NCI-H526 (cell line): ENCODE data around the gene SPATA31C1.
"Not testable (repeated sequence)": the region's sequence is repeated elsewhere in the genome, so short reads cannot be mapped to it uniquely, and the experiment has no call there.

ENCODE experiments used
- DNase-seq, 2 experiments: peaks; one replicate each; lab custom pipeline; 2025; lab: John Stamatoyannopoulos, UW

Gene SPATA31C1

DNA sequence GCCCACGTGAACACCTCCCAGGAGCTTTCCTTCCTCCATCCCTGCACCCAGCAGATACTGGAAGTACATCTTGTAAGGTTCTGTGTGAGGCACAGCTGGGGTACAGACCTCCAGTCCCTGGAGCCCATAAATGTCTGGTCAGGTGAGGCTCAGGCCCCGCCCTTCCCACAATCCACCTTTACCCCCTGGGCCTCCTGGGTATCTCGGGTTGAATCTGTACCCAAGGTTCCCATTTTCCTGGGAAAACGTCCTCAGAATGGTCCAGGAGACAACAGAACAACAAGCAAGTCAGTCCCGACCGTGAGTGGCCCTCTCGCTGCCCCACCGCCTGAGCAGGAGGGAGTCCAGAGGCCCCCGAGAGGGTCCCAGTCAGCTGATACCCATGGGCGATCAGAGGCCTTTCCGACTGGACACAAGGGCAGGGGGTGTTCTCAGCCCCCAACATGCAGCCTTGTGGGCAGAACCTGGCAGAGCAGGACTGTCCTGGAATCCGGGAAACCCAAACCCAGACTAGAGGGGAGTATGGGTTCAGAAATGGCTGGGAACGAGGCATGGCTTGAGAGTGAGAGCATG lies 30.7 kb upstream of the SPATA31C1 start:
- no peak for DNase-seq

DNA sequence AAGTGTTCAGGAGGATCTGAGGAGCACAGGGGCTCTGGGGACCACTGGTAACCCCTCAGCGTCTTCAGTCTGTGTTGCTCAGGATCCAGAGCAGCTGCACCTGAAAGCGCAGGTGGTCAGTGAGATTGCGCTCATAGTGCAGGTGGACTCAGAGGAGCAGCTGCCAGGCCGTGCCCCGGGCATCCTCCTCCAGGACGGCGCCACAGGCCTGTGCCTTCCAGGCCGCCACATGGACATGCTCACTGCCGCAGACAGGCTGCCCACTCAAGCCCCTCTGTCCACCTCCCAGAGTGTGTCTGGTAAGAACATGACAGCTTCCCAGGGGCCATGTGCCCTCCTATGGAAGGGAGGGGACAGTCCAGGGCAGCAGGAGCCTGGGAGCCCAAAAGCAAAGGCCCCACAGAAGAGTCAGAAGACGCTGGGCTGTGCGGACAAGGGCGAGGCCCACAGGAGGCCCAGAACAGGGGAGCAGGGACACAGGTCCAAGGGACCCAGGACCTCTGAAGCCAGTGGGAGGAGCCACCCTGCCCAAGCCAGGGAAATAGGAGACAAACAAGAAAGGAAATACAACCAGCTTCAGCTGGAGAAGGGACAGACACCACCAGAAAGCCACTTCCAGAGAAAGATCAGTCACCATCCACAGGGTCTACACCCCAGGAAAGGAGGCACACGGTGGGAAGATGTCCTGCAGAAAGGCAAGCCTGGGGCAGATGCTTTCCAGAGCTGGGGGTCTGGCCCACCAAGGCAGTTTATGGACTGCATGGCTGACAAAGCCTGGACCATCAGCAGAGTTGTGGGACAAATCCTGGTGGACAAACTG lies 29.9 kb upstream of the SPATA31C1 start:
- DNase-seq: no peak

DNA sequence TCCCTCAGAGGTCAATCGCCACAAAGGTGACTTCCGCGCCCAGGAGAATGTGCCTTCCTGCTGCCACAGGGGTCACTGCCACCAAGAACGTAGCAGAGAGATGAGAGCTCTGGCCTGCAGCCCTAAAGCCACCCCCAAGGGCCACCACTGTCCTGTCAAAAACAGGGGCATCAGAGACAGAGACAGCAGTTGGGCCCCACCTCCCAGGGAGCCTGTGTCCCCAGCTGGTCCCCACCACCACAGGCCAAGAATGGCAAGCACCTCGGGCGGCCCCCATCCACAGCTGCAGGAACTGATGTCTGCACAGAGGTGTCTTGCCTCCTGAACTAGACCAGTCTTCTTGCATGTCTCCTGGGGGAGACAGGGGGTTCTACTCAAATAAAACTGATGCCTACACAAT lies 29.3 kb upstream of the SPATA31C1 start:
- no peak for DNase-seq

DNA sequence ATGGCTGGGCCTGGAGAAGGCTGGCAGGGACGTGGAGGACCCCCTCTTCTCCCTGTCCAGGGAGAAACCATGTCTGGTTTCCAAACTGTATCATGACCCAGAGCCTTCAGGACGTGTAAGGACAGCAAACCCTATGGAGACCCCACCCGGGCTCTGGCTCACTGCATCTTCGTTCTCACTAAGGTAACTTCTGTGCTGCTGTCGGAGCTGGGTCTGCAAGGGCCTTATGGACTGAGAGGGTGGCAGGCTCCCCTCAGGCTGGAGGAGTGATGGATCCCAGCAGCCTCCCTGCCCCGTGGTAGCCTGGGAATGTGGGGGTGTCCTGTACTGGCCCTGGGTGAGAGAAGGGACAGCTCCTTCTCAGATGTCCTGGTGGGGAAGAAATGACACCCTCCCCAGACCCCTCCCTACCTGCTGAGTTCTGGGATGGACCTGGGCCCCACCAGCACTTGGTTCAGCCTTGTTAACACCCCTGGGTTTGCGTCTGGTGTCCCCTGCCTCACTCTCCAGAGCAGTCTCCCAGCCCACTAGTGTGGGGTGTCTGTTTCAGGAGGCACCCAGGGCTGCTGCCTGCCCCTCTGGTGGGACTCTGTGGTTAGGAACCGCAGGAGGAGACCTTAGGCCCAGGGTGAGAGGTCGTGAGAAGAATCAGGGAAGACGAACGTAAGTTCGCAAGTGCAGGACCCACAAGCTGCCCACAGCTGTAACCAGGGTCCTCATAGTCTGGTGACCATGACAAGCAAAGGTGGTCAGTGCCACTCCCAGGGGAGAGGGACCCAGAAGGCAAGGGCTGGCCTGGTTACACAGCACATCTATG lies 28.5 kb upstream of the SPATA31C1 start:
- no peak for DNase-seq

DNA sequence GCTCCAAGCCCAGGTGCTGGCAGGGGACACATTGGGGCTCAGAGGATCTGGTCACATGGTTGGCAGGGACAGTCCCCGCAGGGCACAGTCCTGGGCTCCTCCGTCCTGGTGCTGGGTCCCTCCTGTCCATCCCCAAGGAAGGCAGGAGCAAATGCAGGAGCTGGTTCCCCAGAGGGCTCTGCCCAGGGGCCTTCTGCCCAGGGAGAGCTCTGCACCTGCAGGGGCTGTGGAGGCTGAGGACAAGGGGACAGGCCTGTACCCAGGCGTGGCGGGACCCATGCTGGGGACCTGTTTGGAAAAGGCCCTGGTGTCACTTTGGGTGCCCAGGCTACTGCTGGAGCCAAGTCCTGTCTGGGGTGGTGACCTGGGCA lies 27.9 kb upstream of the SPATA31C1 start:
- DNase-seq: no peak

DNA sequence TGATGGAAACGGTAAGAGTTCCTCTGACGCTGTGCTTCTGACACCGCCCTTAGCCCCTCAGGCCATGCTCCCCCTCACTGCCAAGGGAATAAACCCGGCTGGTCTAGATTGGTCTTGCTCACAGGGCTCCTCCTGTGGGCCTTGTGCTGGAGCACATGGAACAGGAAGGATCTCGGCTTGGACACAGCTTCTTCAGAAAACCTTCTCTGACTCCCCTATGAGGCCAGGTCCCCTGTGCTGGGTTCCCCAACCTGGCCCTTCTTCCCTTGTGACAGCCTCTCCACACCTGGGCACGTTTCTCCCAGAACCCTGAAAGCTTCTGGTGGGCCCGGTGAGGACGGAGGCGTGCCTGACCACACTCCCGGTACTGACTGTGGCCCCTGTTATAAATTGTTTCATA lies 26.9 kb upstream of the SPATA31C1 start:
- DNase-seq: no peak

DNA sequence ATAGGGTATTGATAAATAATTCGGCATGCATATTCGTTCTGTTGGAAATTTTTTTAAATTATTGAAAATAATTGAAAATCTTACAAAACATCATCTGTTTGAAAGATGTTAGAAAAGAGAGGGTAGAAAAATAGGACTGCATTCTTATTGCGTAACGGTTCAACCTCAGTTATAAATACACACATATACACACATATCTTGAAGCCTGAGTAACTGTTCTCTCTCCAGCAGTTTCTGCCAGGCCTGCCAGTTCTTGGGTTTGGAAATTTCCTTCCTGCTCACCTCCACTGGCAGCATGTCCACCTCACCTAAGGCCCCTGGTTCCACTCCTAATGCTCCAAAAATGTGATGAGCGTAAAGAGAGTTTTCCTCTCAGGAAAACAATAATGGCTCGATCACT lies 26.0 kb upstream of the SPATA31C1 start:
- DNase-seq: no peak

DNA sequence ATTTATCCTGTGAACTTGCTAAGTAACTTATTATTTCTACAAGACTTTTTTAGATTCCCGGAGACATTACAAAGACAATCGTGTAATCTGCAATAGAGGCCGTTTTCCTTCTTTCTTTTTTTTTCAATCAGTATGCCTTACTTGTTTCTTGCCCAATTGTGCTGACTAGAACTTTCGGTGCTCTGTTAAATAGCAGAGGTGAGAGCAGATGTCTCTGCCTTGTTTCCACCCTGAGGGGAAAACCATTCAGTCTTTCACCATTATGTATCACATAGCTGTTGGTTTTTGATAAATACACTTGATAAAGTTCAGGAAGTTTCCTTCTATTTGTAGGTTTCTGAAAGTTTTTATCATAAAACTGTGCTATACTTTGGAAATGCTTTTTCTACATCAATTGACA lies 24.8 kb upstream of the SPATA31C1 start:
- DNase-seq: no peak

DNA sequence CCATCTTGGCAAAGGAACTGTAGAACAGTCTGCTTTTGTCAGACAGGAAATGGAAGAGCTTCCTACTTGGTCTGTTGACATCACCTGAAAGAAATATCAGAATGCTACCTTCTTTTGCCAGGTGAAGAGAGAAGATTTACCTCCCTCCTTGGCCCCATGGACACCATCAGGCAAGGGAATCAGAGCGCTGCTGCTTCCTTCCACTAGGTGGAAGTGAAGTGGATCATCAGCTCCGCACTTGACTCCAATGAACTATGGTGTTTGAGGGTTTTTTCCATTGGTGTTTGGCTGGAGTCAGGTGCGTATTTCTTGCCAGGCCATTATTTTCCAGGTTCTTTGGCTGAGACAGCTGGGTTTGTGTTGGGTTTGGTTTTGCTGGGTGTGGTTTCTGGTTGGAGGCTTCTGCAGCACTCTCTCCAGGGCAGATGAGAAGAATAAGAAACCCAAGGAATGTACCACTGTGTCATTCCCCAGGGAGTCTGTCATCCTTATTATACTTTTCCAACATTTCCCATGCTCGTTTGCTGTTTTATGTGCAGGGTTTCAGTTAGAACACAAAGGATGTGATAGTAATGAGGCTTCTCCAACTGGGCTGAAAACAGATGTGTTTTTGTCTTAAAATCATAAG lies 22.6 kb upstream of the SPATA31C1 start:
- no peak for DNase-seq

DNA sequence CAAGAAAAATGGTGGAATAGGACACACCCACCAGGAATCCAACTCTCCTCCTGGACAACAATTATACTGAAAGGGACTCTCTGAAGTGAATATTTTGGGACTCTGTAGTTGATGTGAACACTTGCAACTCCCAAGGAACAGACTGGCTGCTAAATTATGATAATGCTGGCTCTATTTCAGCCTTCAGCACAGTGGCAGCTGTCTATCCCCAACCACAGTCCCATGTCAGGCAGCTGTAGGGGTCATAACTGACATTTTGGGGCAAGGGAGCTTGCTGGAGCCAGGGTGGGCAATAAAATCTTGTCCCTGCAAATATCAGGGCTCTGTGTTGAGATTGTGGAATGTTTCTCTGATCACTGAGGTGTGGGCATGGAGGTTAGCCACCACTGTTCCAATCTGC lies 20.9 kb upstream of the SPATA31C1 start:
- DNase-seq: no peak

DNA sequence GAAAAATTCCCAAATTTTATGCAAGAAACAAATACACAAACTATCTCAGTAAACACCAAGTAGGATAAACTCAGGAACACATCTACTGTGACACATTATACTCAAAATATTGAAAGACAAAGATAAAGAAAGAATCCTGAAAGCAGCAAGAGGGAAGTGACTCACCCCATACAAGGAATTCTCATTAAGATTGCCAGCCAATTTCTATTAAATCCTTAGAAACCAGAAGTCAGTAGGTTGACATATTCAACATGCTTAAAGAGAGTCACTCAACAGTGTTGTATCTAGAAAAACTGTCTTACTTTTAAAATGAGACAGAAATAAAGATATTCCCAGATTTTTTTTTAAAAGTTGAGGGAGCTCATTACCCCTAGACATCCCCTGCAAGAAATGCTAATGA lies 19.6 kb upstream of the SPATA31C1 start:
- DNase-seq: no peak

DNA sequence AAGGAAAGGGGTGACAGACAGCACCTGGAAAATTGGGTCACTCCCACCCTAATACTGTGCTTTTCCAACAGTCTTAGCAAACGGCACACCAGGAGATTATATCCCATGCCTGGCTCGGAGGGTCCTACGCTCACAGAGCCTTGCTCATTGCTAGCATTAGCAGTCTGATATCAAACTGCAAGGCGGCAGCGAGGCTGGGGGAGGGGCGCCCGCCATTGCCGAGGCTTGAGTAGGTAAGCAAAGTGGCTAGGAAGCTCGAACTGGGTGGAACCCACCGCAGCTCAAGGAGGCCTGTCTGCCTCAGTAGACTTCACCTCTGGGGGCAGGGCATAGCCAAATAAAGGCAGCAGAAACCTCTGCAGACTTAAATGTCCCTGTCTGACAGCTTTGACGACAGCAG lies 15.4 kb upstream of the SPATA31C1 start:
- not testable (repeated sequence) for DNase-seq

DNA sequence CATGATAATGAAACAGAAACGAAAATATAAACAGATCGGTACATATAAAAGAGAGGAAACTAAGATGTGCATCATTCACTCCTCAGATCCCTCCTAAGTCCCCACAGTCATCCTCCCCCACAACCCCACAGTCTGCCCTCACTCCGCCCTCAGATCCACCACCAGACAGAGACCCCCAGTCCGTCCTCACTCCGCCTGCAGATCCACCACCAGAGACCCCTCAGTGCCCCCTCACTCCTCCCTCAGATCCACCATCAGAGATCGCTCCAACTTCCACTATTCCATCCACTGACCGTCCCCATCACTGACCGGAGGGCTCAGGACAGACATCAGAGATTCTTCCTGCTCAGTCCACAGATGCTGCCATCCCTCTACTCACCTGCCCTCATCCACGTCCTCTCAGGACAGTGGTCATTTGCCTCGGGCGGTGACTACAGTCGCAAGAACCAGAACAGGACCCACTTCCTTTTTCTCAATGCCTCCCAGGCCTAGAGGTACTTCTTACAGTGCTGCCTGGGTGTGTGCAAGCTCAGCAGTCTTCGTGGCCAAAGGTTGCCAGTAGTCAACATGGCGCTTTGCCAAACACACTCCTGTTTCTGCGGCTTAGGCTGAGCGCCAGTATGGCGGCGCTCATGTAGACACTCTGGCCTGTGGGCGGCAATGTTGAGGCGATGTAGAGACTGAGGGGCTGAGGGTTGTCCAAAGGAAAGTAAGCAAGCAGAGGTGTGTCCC lies 8.3 kb upstream of the SPATA31C1 start:
- peak; percentile 38 to 54 for DNase-seq

DNA sequence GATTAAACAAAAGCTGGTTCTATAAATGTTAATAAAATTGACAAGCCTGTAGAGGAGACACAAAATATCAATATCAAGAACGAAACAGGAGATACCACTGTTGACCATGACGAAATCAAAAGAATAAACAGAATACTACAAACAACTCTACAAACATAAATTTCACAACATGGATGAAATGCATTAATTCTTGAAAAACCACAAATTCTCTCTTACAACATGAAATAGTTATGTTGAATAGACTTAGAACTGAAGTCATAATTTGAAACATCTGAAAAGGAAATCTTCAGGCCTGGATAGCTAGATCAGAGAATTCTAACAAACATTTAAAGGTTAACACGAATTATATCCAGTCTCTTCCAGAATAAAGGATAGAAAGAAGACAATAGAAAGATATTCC lies 6.9 kb upstream of the SPATA31C1 start:
- no peak for DNase-seq

DNA sequence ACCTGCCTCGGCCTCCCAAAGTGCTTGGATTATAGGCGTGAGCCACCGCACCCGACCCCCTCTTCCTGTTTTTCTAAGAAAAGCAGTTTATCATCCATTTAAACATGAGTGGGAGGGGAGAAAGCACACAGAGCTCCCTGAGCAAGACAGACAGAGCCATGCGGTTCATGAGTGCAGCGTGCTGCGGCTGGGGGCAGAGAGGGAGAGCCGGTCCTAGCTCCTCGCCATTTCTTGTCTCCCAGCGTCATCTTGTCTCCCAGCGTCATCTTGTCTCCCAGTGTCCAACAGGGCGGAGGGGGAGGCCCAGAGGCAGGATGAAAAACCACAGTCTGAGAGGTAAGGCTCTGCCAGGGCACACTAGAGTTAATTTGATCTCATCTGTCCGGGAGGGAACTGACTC lies 1.3 kb downstream of the SPATA31C1 start:
- DNase-seq: not testable (repeated sequence)

DNA sequence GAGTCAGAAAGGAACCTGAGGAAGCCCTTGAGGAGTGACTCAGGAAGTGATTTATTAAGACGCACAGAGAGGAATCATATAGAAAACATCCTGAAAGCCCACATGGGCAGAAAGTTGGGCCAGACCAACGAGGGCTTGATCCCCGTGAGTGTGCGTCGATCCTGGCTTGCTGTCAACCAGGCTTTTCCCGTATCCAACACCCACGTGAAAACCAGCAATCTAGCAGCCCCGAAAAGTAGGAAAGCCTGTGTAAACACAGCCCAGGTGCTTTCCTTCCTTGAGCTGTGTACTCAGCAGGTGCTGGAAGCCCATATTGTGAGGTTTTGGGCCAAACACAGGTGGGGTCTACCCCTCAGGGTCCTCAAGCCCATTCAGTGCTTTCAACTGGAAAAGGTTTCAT lies 3.8 kb downstream of the SPATA31C1 start:
- DNase-seq: not testable (repeated sequence)

DNA sequence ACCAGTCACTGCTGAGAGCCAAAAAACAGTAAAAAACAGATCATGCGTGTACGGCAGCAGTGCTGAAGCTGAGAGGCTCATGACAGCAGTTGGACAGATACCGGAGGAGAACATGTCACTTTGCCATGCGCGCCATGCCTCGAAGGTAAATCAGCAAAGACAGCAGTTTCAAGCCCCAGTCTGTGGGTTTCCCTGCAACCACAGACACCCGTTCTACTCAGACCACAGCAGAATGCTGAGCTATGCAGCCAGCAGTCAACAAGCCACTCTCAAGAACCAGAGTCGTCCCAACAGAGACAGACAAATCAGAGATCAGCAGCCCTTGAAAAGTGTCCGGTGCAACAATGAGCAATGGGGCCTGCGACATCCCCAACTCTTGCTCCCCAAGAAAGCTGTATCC lies 5.2 kb downstream of the SPATA31C1 start:
- DNase-seq: not testable (repeated sequence)

DNA sequence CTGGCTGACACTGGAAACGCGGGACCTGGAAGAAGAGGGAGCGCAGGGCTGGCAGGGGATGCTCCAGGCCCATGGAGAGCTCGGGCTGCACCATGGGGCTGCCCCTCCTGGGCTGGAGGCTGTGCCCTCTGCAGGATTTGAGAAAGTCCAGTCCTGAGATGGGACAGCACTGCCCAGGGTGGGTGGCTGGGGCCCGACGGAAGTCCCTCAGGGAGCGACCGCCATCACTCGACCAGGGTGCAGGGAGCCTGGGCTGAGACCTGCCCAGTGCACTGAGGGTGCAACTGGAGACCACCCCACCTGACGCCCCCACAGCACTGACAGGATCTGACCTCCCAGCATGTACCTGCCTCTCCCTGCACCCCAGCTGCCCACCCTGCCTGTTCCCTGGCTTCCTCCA lies 7.1 kb downstream of the SPATA31C1 start:
- DNase-seq: not testable (repeated sequence)

DNA sequence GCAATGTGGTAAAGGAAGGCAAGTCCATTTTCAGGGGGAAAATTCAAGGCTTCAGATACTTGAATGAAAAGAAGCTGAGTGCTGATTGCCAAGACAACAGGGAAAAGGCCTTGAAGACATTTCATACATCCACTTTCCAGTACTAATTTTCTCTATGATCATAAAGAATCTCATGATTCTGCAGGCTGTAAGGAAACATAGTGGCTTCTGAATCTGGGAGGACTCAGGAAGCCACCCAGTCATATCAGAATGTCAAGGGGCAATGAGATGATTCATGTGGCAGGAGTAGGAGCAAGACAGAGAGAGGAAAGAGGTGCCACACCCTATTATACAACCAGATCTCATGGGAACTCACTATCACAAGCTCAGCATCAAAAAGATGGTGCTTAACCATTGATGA lies 11.4 kb downstream of the SPATA31C1 start:
- not testable (repeated sequence) for DNase-seq

DNA sequence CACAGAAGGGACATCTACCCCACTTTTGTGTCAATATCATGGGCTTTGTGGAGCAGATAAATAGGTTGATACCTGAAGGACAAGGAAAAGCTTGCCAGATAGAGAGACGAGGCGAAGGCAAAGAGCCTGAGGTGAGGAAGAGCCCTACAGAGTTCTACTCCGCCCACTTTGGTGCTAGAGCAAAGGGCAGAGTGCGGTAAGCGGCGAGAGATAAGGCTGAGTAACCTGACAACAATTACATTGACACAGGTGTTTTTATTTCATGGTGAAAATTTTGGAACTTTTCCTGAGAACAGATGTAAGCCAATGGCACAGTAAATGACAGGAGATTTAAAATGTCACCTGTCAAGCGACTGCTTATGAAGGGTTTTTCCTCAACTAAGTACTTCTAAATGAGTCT lies 16.7 kb downstream of the SPATA31C1 start:
- not testable (repeated sequence) for DNase-seq

DNA sequence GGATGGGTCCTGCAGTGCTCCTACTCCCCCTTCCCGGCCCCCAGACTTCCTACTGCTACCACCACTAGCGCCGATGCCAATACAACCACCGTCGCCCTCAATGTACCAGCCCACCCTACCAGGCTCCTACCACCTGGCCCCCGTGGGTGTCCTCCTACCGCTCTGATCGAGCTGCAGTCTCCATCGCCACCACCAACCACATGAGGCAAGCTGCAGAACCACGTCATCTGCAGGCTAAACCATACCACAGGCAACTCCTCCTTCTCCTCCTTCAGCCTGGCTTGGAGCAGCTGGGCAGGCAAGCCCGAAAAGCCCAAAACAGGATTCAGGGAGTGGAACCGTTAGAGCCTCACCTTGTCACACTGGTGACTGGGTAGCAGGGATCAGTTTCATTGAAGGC lies 19.6 kb downstream of the SPATA31C1 start:
- not testable (repeated sequence) for DNase-seq

DNA sequence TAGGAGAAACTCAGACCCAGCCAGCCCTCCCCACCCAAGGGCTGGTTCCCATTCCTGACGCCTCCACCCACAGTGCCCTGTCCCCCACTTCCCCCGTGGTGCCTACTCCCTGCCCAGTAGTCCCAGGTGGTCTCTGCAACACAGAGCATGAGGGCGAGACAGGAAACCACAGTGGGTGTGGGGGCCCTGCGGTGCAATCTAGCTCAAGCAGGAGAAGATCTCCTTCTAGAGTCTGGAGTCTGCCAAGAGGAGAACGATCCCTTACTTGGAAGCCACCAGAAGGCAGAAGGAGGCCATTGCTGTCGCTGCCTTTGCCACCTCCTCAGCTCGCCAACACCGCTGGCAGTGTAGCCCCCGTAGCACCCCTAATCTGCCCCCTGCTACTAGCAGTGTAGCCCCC lies 20.2 kb downstream of the SPATA31C1 start:
- DNase-seq: not testable (repeated sequence)
